Measurements from ENCODE around the gene KDM4D.
"Not testable (repeated sequence)": the region's sequence is repeated elsewhere in the genome, so short reads cannot be mapped to it uniquely, and the experiment has no call there.

The KDM4D gene

DNA sequence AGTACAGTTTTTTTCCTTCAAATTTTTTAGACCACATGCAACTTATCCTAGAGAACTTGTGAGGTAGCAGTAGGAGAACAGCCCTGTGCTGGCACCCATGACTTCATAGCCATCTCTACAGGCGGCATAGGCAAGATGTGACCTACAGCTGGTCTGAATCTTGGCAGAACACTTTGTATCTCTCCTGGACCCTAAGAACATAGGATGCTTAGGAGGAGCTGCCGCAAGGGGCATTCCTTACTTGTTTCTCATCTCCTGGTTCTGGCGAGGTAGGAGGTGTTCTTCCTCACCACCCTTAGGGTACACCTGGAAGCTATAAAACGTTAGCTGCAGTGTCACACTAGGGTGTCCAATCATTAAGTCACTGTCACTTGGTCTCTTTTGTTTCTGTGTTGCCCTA lies 16.5 kb upstream of the KDM4D start:
- in situ Hi-C loops (cut with MboI; ENCODE audit: low sequenced_read_pairs), result no loop called here

DNA sequence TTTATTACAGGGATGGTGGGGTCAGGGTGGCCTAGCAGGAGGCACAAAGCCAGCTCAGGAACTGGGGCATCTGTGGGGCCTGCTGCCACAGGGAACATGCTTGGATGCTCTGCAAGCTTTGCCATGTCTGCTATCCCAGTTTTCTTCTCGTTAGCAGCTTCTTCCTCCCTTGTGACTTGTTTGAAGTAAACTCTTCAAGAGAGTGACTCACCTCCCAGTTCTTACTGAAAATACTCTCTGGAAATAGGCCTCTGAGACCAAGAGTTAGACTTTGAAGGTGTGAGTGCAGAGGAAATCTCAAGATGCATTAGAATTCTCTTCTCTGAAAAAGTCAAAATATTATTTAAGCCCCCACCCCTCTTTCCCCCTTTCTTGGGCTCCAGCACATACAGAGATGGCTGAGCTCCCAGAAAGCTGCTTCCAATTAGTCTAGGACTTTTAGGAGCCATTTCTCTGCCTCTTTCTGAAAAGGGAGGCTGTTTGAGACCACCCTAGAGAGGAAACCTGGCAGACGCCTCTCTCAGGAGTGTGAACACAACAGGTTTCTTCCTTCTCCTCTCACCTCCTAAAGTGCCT lies 15.3 kb upstream of the KDM4D start:
- in situ Hi-C loops (cut with MboI; ENCODE audit: low sequenced_read_pairs), result no loop called here

DNA sequence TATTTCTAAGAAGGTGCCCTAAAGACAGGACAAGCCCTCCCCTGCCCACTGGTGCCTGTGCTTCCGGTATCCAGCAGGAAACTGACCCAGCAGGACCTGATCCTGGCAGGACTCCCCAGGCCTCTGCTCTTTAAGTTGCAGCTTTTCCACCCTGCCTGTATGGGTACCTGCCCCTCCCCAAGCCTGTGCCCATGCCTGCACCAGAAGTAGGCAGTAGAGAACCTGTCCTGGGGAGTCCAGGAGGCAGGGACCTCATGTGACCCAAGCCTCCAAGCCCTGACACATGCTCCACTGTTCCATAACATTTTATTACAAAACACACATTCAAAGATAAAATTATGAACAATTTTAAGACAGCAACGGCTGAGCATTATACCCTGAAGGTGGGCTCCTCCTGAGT lies 14.3 kb upstream of the KDM4D start:
- in situ Hi-C loops (cut with MboI; ENCODE audit: low sequenced_read_pairs), result no loop called here

DNA sequence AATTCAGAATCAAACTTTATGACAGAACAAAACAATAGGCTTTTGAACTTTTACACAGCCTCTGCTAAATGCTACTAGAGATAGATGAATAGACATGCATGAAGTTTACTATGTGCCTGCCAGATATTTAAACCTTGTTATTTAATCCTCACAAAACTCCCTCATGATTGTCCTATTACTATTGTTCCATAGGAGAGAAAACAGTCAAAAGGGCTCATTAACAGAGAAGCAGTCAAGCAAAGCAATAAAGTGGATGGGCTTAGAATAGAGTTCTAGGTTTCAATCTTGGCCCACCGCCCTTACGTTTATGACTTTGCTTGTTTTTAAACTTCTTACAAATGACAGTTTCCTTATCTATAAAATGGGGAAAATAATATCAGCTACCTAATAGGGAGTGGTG lies 13.0 kb upstream of the KDM4D start:
- in situ Hi-C loops (cut with MboI; ENCODE audit: low sequenced_read_pairs), result no loop called here

DNA sequence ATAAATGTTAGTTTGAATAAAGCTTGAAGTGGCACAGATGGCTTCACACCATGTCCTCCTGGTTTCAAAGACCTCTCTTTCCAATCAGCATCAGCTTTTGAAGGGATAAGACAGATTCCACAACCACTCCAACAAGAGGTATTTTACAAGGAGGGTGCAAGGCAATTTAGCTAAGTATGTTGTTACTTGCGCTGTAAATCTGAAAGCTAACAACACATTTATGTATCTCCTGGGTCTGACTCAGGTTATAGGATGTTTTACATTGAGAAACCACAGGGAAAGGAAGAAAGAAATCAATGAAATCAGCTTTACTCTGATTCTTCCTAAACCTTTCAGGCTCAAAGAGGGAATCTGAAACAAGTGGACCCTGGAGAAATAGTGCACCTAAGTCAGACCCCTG lies 12.3 kb upstream of the KDM4D start:
- in situ Hi-C loops (cut with MboI; ENCODE audit: low sequenced_read_pairs), result no loop called here

DNA sequence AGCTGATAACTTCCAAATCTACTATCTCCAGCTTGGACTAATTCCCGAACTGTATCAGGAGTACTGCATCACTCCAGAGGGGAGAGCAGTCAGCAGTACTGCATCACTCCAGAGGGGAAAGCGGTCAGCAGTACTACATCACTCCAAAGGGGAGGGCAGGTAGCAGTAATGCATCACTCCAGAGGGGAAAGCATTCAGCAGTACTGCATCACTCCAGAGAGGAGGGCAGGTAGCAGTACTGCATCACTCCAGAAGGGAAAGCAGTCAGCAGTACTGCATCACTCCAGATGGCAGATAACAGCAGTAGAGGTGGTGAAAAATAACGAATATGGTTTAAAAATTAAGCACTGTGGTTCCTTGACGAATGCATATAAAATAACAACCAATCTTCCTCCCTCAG lies 8.6 kb upstream of the KDM4D start:
- in situ Hi-C loops (cut with MboI; ENCODE audit: low sequenced_read_pairs), result no loop called here

DNA sequence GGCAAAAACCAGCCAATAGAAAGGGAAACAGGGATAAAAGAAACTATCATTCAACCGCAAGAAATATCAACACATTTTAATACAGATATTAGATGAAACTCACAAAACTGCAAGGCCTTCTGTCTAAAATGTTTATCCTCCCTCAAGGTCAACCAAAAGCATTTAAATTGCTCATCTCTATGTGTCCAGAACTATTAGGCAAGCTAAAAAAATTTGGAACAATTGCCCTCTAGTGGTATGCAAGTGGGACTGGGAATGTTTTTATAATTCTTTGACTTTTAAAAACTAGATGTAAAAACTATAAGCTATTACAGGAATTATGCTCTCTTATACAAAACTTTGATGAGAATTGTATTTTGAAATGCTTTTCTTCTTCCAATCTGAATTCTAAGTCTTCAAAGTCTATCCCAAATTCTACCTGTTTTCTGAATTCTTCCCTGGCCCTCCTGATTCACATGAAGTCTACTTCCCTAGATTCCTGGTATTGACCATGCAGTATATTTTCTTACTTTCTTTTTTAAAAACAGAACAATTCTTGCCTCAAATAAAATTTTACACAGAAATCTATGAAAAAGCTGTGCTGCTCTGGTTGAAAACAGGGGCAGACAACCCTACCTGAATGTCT lies 5.1 kb upstream of the KDM4D start:
- in situ Hi-C loops (cut with MboI; ENCODE audit: low sequenced_read_pairs), result no loop called here

DNA sequence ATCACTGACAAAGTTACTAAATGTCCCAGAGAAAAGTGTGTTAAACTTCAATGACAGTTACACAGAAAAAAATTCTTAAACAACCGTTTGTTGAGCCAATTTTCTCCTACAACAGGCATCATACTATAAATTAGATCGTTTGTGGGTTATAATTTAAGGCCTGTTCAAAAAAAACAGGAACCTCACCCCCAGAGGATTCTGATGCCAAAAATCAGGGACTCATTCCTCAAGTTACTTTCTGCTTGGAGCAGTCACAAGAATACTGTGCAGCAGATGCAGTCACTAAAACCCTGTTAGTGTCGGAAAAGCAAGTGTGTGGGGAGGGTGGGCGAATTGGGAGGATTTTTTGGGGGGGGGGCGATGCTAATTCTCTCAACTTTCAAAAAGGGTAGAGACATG lies 810 bp upstream of the KDM4D start:
- in situ Hi-C loops (cut with MboI; ENCODE audit: low sequenced_read_pairs), result no loop called here

DNA sequence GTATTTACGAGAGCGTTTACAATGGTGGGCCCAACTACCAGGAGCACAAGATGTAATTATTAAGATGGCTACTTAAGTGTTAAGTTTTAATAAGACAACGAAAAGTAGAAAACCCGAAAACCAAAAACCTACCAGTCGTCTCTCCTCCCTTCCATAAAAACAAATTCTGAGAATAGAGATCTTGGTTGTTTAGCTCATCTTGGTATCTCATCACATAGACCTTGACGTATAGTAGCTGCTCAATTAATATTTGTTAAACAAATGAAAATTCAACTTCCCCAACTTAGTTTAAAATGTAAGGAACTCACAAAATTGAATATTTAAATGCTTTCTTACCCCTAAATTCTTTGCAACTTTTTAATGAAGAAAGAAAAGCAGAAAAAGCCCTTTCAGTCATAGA lies 669 bp downstream of the KDM4D start:
- in situ Hi-C loops (cut with MboI; ENCODE audit: low sequenced_read_pairs), result no loop called here

DNA sequence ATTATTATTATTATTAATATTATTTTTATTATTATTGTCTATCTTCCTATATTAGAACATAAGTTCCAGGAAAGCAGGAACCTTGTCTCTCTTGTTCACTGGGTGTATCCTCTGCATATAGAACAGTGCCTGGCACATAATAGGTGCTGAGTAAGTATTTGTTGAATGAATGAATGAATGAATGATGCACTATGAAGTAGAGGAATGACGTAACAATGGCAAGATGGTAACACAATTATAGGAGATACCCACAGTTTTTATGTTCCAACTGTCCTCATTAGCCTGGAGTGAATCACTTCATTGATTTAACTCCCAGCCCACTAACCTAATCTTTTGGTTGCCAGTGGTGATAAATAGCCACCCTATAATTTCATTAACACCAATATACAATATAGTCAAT lies 2.1 kb downstream of the KDM4D start:
- in situ Hi-C loops (cut with MboI; ENCODE audit: low sequenced_read_pairs), result no loop called here

DNA sequence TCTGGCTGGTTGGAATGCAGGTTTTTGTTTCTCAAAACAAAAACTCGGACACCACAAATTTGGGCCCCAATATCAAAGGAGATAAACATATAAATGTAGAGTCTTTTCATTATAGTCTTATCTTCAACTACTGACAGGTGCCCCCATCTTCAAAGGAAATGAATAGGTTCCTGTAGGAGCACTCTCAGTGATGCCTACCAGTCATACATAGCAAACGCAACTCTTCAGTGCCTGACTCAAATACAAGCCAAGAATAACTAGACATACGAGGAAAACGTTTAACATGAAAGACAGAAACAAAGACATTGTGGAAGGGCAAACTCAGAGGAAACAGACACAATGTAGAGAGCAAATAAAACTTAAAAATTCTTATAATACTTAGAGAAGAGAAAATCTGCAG lies 13.9 kb downstream of the KDM4D start:
- in situ Hi-C loops (cut with MboI; ENCODE audit: low sequenced_read_pairs), result no loop called here

DNA sequence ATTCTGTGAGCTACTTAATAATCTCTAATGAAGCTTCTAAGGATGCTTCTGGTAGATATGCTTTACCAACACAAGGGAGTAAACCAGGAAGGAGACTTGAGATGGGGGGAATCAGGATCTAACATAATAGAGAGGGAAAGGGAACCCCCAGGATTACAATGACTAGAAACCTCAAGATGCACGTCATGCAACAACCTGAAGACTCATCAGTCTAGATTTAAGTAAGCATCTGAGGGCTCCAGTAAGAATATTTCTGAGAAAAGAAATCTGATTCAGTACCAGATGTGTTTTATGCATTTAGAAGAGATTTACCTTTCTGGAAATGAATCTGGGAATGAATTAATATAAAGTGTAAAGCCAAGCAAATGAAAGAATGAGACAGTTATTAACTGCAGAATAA lies 15.2 kb downstream of the KDM4D start:
- in situ Hi-C loops (cut with MboI; ENCODE audit: low sequenced_read_pairs), result no loop called here

DNA sequence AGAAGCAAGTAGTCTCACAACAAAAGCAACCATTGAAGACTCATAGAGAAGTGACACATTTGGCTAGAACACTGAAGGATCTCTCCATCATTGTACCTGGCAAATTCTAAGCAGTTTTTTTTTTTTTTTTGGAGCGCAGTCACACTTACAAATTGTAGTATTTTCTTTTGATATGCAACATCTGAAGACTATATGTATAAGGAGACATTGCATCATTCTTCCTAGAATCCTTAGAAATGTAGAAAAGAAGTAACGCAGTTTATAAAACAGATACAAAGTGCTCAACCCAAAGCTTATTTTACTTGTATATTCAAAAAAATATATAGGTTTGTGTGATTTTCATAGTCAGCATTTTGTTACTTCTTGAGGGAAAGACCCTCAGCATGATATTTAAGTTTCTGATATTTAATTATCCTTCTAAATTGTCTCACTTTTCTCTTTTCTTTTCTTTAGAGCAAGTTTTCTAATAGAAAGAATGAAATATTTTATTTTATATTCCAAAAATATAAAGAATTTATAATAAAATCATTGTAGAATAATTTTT lies 20.0 kb downstream of the KDM4D start:
- in situ Hi-C loops (cut with MboI; ENCODE audit: low sequenced_read_pairs), result no loop called here

DNA sequence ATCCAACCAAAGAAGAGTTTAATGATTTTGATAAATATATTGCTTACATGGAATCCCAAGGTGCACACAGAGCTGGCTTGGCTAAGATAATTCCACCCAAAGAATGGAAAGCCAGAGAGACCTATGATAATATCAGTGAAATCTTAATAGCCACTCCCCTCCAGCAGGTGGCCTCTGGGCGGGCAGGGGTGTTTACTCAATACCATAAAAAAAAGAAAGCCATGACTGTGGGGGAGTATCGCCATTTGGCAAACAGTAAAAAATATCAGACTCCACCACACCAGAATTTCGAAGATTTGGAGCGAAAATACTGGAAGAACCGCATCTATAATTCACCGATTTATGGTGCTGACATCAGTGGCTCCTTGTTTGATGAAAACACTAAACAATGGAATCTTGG lies 23.9 kb downstream of the KDM4D start:
- in situ Hi-C loops (cut with MboI; ENCODE audit: low sequenced_read_pairs), result no loop called here

DNA sequence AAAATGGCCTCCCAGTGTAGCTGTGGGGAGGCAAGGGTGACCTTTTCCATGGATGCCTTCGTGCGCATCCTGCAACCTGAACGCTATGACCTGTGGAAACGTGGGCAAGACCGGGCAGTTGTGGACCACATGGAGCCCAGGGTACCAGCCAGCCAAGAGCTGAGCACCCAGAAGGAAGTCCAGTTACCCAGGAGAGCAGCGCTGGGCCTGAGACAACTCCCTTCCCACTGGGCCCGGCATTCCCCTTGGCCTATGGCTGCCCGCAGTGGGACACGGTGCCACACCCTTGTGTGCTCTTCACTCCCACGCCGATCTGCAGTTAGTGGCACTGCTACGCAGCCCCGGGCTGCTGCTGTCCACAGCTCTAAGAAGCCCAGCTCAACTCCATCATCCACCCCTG lies 24.8 kb downstream of the KDM4D start:
- in situ Hi-C loops (cut with MboI; ENCODE audit: low sequenced_read_pairs), result no loop called here

DNA sequence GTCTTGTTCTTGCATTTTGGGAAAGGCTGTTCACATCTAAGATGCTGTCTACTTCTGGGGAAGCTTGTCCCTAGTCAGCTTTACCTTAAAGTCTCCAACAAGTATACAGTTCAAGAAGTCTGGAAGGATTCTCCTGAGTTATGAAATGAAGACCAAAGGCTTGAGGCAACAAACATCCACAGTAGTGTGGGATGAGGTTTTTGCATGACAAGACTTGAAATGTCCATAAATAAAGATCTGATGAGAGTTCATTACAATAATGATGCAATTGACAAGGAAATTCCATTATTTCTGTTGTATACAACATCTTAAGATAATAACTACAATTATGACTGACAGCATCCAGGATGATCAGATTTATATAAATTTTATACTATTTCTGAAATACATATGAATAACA lies 30.2 kb downstream of the KDM4D start:
- in situ Hi-C loops (cut with MboI; ENCODE audit: low sequenced_read_pairs), result no loop called here

DNA sequence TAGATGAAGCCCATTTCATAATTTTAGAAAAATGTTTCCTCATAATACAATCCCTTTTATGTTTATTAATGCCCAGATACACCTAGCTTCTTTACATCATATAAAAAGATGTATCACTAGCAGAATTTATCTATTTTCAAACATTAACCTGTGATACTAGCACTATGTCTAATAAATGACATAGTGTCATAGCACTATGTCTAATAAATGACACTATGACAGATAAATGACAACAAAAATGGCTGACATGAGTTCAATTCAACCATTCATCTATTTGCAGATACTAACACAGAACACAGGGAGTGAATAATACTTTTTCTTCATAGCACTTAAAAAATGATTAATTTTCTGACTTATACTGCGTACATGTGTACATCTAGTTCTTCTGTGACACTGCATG lies 32.1 kb downstream of the KDM4D start:
- in situ Hi-C loops (cut with MboI; ENCODE audit: low sequenced_read_pairs), result no loop called here

DNA sequence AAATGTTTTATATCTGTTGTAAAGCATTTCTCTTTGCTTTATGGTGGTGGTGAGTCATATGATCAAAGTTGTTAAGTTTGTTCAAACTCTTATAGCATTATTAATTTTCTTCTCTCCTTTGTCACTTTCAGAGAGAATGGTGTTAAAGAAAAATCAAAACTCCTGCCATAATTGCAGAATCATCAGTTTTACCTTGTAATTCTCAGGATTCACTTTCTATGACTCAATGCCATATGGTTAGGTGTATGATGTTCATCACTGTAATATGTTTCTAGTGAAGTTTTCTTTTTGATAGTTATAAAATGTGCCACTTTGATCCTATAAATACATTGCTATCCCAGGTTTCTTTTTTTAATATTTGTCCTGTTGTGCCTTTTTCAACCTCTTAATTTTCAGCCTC lies 37.9 kb downstream of the KDM4D start:
- in situ Hi-C loops (cut with MboI; ENCODE audit: low sequenced_read_pairs), result no loop called here

DNA sequence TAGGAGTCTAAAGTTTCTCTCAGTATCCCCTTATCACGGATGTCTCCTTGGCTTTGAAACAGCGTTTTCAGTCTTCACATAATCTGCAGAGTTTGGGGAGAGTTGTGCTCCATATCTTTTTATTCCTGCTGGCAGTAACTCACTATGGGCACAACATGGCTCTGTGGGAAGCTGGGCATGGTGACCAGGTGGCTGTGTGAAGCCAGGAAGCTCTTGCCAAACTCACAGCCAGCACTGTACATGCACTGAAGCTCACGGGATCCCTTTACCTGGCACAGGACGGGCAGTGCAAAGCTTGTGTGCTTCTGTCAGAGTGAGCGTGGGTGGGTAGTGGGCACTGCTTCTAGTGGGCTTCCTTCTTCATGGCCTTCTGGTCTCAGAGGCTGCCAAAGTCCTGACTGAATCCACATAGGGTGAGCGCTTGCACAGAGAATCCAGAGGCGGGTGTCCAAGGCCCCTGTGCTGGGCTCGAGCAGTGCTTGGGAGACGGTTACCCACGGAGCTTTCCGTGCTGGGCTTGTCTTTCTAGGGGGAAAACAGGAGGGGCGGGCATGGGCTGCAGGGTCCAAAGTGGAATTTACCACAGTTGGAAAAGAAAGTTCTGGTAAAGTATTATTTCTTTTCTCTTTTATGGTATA lies 40.8 kb downstream of the KDM4D start:
- in situ Hi-C loops (cut with MboI; ENCODE audit: low sequenced_read_pairs), result no loop called here

DNA sequence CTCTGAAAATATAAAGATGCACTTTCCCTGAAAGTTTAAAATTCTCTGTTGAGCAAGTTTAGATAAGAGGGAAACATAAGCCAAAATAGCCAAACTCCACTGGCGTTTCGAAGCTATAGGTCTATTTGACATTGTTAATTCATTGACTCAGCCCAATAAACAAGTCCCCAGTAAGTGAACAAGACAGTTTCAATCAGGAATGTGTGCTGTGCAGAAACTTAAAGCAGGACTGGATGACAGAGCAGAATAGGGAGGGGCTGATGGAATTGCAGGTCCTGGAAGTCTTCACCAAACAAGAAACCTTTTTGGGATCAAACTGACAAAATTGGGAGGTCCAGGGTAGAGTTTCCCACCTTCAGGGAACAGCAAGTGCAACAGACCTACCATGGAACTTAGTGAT lies 42.6 kb downstream of the KDM4D start:
- in situ Hi-C loops (cut with MboI; ENCODE audit: low sequenced_read_pairs), result no loop called here

DNA sequence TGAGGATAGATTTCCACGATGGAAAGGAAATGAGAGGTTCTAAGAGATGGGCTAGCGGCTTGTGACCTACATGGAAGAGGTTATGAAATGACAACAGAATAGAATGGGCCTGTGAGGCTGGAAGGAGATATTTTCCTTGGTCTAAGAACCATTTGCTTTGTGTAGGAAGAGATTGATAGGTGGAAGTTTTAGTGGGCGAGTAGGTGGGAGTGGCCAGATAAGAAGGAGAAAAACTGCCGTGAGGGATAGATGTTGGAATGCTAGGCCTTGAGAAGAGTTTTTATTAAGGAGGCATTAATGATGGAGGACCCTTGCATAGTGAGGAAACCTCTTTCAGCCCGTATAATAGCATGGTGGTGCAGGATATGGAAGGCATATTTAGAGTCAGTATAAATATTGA lies 48.0 kb downstream of the KDM4D start:
- in situ Hi-C loops (cut with MboI; ENCODE audit: low sequenced_read_pairs), result not testable (repeated sequence)

DNA sequence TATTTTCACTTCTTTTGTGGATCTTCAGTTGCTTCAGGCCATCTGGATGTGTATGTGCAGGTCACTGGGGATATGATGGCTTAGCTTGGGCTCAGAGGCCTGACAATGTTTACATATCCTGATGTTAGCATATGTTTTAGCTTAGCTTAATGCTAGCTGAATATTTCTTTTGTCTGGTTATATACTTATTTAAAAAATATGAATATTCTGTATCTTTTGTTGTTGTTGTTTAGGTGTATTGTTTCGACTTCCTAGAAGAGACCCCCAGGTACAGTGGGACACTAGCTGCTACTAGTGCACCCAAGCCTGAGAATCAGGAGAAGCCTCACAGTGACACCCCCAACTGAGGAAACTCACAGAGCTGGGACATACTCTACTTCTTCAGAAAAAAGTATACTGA lies 51.4 kb downstream of the KDM4D start, which contains the start of gene KDM4E:
TSS of gene KDM4E (plus strand) at position 301 of the 400 bp plus-strand sequence. CDS start 300 bp downstream, outside the sequence.
- in situ Hi-C loops (cut with MboI; ENCODE audit: low sequenced_read_pairs), result no loop called here

Measured in HL-60/S4 (cell line).